NCI-H2196 (cell line): ENCODE measurements around the gene ATAD3C.
"Not testable (repeated sequence)": the region's sequence is repeated elsewhere in the genome, so short reads cannot be mapped to it uniquely, and the experiment has no call there.

ENCODE experiments used
- DNase-seq: peaks from one replicate; lab custom pipeline; 2025; ENCODE audit not compliant: unreplicated experiment; lab: John Stamatoyannopoulos, UW

The ATAD3C gene

DNA sequence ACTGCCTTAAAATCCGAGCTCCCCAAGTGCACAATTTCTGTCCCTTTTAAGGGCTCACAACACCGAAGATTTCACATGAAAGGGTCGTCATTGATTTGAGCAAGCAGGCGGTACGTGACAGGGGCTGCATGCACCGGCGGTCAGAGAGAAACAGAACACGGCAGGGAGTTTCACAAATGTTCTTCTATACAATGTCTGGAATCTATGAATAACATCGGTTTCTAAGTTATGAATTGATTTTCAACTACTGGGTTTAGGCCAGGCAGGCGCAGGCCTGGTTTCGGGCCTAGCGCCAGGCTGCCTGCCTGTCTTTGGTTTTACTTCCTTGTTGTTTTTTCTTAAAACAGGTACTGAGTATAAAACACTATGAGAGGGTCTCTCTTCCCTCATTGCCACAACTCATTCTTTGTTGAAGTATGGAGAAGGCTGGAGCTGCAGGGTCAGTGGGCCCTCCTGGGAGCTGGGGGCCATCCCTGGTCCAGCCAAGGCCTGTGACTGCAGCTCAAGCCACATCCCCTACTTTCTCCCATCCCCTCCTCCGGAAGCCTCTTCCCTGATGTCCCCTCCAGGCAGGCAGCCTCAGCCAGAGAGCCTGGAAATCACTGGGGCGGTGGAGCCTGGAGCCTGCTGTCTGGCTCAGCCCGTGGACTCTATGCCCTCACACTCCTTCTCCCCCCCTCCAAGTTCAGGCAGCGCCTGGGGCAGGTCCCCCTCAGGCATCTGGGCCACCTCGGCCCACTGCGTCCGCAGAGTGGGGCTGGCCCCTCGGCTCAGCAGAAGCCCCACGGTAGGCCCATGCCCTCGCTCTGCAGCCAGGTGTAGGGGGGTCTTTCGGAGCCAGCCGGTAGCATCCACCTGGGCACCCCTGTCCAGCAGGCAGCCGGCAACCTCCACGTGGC is 30.8 kb upstream of the ATAD3C start:
- no peak for DNase-seq

DNA sequence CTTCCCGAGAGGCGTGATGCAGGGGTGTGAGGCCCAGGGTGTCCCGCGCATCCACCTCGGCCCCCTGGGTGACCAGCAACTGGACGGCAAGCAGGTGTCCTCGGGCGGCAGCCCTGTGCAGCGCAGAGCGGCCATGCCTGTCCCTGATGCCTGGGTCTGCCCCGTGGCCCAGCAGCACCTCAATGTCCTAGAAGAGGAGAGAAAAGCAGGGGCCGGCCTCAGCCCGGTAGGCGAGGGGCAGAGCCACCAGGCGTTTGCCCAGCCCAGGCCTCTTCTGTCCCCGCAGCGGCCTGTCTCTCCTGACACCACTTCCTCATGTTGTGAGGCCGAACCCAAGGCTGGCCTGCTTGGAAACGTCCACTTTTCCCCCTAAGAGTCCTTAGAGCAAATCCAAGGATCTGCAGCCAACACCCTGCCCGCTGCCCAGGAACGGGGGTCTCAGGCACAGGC is 30.1 kb upstream of the ATAD3C start:
- DNase-seq: no peak

DNA sequence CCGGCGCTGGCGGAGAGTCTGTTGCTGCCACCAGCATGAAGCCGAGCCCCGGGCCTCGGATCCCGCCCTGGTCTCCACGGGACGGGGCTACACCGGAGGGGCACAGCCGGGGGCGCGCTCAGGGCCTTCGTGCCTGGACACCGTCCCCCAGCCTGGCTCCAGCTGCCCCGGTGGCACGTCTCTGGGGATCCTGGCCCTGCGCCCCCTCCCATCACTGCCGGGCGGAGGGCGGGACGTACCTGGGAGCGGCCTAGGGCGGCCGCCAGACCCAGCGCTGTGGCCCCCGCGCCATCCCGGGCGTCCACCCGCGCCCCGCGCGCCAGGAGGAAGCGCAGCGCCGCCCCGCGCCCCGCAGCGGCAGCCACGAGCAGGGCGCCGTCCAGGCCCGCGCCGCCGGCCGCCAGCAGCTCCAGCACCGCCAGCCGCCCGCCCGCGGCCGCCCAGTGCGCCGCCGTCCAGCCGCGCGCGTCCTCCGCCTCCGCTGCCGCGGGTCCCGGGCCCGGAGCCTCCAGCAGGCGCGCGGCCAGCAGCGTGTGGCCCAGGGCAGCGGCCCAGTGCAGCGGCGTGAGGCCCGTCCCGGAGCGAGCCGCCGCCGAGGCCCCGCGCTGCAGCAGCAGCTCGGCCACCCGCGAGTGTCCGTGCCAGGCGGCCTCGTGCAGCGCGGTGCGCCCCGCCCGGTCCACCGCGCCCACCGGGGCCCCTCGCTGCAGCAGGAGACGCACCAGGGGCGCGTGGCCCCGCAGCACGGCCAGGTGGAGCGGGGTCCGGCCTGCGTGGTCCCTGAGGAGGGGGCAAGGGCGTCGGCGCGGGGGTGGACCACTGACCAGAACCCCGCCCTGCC is 29.5 kb upstream of the ATAD3C start:
- no peak for DNase-seq

DNA sequence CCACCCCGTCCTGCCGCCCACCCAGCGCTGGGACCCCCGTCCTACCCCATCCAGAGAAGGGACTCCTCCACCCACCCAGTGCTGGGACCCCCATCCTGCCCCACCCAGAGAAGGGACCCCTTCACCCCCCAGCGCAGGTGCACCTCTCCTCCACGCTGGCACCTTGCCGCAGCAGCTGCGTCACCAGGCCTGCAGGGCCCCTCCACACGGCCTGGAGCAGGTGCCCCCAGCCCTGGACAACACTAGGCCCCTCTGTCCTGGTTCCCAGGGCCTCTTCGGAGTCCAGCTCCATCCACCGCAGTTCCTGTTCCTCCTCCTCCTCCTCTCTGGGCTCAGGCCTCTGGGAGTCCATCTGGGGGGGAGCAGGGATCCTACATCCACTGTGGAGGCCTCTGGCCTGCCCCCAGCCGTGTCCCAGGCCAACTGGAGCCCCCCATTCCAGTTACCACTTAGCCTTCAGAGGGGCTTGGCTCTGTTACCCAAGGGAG is 28.8 kb upstream of the ATAD3C start:
- no peak for DNase-seq

DNA sequence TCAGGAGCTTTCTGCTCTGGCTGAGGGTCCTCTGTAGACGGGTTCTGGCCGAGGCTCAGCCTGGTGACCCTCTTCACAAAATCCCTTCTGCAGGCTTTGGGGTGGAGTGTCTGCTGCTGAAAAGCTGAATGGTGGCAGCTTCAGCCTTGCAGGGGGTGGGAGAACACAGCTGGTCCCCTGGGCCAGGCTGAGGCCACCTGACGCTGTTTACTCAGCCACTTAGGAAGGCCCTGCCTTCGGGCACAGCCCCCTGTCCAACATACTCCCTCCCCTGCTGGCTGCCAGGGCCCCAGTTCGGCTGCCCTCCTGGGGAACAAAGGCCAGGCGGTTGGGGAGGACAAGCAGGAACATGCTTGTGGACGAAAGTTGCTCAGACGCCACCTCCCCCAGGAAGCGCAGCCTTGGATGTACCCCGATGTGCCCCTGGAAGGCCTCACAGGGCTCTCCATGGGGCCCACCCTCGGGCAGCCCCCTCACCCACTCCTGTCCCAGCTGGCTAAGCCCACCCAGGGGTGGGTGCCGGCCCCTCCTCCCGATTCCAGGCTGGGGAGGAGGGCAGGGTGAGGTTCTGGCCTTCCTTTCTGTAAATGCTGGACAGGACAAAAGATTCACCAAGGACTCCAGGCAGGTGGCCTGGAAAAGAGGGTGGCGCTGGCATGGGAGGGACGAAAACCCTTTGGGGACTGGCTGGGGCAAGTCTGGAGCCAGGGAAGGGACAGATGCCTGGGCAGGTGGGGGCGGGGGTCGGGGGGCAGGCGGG is 28.2 kb upstream of the ATAD3C start, which contains the start of gene ANKRD65:
TSS of gene ANKRD65 (minus strand) at position 130 of the 760 bp plus-strand sequence. CDS start 271 bp downstream, outside the sequence.
- peak; percentile 80 for DNase-seq

DNA sequence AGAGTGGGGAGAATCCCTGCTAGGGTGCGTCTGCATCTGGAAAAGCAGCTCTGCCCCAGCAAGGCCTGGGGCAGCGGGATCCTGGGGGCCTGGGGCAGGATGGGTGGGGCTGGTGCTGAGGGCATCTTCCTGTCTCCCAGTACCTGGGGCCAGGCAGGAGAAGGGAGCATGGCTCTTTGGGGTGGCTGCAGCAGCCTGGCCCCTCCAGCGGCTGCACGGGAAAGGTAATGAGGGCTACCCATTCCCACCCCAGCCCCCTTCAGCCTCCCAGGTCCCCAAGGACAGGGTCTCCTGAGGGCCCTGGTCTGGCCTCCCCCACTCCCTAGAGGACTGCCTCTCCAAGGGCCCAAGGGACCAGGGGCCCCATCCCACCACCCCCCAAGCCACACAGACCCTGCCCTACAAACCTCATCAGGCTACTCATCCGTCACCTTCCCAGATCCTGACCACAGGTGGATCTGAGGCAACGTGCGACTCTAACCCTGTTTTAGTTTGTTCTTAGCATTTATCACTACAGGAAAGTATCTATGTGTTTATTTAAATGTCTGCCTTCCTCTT is 27.5 kb upstream of the ATAD3C start:
- no peak for DNase-seq

DNA sequence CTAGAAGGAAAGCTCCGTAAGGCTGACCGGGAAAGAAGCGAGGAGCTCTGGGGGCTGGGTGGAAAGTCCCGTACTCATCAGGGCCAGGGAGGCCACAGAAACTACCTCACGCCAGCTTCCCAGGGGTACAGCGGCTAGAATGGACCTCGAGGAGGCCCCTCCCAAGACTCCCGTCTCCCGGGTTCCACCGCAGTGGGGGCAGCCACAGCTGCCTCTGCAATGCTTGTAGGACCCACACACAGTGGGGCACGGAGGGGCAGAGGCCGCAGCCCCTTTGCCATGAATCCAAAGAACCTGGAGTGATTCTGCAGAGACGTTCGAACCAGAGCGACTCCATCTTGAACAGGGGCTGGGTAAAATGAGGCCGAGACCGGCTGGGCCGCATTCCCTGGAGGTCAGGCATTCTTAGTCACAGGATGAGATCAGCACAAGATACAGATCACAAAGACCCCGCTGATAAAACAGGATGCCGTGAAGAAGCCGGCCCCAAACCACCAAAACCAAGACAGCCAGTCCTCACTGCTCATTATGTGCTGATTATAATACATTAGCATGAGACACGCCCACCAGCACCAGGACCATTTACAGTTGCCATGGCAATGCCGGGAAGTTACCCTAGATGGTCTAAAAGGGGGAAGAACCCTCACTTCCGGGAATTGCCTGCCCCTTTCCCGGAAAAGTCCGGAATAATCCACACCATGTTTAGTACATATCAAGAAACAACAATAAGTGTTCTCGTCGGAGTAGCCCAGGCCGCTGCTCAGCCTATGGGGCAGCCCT is 26.8 kb upstream of the ATAD3C start:
- DNase-seq: no peak

DNA sequence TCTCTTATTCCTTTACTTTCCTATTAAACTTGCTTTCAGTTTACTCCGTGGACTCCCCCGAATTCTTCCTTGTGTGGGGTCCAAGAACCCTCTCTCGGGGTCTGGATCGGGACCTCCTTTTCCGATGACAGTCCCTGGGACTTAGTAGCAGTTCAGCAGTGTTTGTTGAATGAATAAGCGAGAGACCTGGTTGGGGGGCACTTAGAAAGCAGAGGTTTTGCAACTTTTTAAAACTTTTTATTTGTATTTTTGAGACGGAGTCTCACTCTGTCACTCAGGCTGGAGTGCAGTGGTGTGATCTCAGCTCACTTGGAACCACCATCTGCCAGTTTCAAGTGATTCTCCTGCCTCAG is 26.3 kb upstream of the ATAD3C start:
- DNase-seq: no peak

DNA sequence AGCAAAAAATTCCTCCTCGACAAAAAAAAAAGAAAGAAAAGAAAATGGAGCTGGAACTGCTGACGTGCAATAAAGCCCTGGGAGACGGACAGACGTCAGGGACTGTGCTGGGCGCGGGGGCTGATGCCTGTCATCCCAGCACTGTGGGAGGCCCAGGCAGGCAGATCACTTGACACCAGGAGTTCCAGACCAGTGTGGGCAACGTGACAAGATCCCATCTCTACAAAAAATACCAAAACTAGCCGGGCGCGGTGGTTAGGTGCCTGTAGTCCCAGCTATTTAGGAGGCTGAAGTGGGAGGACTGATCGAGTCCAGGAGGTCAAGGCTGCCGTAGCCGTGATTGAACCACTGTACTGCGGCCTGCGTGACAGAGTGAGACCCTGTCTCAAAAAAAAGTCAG is 24.8 kb upstream of the ATAD3C start:
- DNase-seq: no peak

DNA sequence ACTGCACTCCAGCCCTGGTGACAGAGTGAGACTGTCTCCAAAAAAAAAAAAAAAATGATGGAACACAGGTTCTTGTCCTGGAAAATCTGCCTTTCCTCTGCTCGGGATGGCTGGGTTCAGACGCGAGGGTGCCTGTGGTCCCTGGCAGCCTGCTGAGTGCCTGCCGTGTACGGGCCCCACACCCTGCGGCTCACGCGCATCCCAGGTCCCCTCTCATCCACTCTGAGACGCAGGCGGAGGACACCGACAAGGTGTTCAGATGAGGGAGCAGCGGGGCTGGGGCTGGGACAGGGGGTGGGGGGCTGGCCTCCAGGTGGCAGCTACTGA is 24.1 kb upstream of the ATAD3C start:
- no peak for DNase-seq

DNA sequence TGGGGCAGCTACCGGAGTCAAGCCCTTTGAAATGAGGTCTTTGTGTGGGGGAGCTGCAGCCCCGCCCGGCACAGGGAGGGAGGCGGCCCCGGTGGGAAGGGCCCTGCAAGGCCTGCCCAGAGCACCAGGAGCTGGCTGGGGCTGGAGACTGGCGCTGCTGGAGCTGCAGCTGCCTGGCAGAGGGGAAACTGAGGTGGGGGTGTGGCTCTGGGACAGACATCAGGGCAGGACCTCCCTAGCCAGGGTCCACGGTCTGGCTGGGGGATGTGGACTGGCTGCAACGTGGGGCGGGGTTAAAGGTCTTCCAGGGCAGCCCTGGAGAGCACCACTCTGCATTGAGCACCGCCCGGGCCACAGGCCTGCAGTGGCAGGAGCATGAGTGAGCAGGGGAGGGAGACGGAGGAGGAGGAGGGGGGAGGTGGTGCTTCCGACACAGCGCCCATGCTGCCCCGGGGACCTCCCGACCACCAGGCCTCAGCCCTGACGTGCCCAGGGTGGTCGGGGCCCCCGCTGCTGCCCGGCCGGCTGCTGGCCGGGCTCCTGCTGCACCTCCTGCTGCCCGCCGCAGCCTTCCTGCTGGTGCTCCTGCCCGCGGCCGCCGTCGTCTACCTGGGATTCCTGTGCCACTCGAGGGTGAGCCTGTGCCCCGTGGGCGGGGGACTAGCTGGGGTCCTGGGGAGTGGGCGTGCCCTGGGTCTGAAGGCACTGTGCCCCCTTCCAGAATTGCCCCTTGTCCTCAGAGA is 23.6 kb upstream of the ATAD3C start:
- DNase-seq: no peak

DNA sequence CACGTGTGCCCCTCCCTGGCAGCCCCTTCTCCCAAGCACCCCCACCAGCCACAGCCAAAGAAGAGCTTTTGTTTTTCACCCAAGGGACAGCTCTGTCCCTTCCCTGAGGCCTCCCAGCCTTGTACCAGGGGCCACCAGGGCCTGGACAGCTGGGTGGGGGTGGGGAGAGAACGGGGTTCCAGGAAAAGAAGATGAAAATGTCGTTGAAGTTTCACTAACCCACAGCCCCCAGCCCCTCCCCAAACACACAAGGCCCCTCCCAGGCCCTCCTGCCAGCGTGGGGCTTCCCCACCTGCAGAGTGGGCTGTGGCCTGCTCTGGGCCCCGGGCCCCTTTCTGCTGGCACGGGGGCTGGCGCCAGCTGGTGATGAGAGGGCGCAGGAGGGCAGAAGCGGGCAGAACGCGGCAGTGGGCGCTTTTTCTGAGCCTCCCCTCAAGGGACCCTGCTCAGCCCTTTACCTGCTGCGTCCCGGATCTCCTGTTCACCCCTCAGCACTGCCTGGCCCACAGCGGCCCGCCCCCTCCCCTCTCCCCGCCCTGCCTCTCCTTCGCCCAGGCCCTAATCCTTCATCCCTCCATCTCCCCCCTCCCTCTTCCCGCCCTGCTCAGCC is 22.9 kb upstream of the ATAD3C start:
- DNase-seq: no peak

DNA sequence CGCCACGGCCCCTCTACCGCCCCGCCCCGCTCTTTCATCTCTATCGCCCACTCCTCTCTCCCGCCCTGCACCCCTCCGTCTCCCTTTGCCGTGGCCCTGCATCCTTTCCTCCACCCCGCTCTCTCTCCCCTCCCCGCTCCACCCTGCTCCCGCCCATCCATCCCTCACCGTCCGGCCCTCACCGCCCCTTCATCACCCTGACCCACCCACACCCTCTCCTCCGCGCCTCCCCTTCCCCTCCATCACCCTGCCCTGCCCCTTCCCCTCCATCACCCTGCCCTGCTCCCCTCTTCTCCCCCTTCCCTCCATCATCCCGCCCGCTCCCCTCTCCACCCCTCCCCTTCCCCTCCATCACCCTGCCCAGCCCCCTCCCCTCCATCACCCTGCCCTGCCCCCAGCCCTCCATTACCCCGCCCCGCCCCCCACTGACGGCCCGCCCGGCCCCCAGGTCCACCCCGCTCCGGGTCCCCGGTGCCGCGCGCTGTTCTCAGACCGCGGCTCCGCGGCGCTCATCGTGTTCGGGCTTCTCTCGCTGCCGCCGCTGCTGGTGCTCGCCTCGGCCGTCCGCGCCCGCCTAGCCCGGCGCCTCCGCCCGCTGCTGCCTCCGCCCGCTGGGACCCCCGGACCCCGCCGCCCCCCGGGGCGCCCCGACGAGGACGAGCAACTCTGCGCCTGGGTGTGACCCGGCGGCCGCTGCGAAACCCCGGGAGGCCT is 22.2 kb upstream of the ATAD3C start:
- no peak for DNase-seq

DNA sequence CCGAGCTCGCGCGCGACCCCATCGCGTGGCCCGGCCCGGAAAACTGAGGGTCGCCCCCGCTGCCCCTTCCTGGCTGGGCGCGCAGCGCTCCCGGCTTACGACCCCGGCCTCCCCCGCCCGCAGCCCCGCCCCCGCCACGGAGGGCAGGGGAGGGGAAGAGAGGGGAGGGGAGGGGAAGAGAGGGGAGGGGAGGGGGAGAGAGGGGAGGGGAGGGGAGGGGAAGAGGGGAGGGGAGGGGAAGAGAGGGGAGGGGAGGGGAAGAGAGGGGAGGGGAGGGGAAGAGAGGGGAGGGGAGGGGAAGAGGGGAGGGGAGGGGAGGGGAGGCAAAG is 21.7 kb upstream of the ATAD3C start:
- no peak for DNase-seq

DNA sequence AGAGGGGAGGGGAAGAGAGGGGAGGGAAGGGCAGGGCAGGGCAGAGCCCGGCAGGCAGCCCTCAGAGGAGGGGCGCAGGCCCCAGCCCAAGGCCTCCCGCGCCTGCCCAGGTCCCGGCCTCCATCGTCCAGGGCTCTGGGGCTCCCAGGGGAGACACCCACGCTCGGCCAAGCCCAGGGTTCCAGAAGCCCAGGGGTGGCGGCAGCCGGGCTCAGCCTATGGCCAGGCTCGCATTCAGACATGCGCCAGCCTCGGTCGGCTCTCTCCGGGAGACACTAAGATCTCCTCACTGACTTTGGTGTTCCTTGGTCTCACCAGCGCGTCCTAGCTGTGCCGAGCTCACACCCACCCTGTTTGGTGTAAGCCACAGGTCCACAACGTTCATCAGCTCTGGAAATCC is 21.3 kb upstream of the ATAD3C start:
- no peak for DNase-seq

DNA sequence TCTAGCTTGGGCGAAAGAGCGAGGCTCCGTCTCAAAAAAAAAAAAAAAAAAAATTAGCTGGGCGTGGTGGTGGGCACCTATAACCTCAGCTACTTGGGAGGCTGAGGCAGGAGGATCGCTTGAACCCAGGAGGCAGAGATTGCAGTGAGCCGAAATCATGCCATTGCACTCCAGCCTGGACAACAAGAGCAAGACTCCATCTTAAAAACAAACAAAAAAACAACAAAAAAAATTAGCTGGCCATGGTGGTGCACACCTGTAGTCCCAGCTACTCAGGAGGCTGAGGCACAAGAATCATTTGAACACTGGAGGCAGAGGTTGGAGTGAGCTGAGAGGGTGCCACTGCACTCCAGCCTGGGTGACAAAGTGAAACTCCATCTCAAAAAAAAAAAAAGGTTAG is 20.5 kb upstream of the ATAD3C start:
- not testable (repeated sequence) for DNase-seq

DNA sequence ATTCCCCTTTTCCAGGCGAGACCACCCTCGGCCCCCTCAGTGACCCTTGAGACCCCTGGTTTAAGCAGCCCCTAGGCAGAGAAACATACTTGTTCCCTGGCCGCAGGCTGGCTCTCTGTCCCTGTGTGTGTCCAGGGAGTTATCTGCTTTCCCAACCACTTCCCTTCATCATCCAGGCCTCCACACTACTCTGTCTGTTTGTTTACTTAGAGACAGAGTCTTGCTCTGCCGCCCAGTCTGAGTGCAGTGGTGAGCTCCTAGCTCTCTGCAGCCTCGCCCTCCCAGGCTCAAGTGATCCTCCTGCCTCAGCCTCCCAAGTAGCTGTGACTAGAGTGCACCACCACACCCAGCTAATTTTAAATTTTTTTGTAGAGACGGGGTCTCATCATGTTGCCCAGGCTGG is 19.8 kb upstream of the ATAD3C start:
- no peak for DNase-seq

DNA sequence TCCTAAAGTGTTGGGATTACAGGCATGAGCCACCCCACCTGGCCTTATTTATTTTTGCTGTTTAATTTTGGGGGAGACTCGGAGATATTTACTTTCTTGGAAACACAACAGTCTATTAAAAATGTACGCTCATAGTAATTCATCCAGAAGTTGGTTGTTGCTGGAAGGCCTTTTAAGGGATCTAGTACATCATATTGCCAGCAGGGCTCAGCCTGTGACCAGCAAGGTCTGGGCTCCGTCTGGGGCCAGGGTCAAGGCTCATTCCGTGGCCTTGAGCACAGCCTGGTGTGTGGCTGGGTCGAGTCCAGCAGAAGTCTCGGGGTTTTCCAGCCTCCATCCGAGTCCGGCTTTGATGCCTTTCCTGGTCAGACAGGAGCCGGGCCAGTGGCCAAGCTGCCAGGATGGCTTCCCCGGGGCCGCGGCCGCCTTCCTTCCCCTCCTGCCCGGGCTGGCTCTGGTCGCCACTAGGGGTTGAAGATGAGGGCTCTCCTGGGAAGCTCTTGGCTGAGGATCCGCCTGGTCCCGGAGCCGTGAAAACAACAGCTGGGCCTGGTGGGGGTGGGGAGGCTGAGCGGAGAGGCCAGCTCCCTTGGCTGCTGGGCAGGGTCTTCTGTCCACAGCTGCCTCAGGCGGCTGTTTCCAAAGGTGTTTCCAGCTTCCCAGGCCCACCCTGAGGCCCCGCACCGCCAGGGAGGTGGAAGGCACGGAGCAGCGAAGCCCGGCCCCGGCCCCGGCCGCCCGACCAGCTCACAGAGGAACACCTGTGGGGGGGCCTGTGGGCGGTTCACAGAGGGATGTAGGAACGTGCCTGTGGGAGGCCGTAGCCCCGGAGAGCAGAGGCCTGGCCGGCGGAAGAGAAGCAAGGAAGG is 19.1 kb upstream of the ATAD3C start:
- DNase-seq: peak; percentile 74
